Neutrophil (primary cell): ENCODE data around the gene ERI2.

ENCODE experiments used
- H3K27ac ChIP-seq: fragments of 200-600 bp; sonication (generic); 2 replicates; pipeline ENCODE4 v1.5.1; 2016; ENCODE audit warnings: mild to moderate bottlenecking, moderate library complexity
- H3K27me3 ChIP-seq: fragments of 200-600 bp; sonication (generic); 2 replicates; pipeline ENCODE4 v1.6.0; 2016; ENCODE audit warnings: mild to moderate bottlenecking
- H3K36me3 ChIP-seq: fragments of 200-600 bp; sonication (generic); 2 replicates; pipeline ENCODE4 v1.5.1; 2017
- H3K4me1 ChIP-seq, 2 experiments: fragments of 200-600 bp in 1 of 2; sonication (generic) in 1 of 2; 1 replicate in 1 of 2; 2 replicates in 1 of 2; pipeline versions ENCODE4 v1.5.1 to v1.6.1; 2013 to 2016; ENCODE audit warnings: low read depth in 1 of 2, low read length in 1 of 2, mild to moderate bottlenecking in 1 of 2, moderate library complexity in 1 of 2; ENCODE audit not compliant: control insufficient read depth in 1 of 2, insufficient read depth in 1 of 2
- H3K4me3 ChIP-seq, 2 experiments: fragments of 200-600 bp in 1 of 2; sonication (generic) in 1 of 2; 1 replicate in 1 of 2; 2 replicates in 1 of 2; pipeline ENCODE4 v1.5.1; 2013 to 2016; ENCODE audit warnings: low read depth in 1 of 2, low read length in 1 of 2, mild to moderate bottlenecking in 1 of 2, moderate library complexity in 1 of 2
- H3K9me3 ChIP-seq: fragments of 200-600 bp; sonication (generic); 2 replicates; pipeline ENCODE4 v1.5.1; 2016
- TF ChIP-seq, protein P1 (sequence below): fragments of 200-600 bp; sonication (generic); IDR thresholded peaks from 2 replicates; pipeline ENCODE4 v1.5.1; 2016; ENCODE audit warnings: antibody characterized with exemption

The ERI2 gene

DNA sequence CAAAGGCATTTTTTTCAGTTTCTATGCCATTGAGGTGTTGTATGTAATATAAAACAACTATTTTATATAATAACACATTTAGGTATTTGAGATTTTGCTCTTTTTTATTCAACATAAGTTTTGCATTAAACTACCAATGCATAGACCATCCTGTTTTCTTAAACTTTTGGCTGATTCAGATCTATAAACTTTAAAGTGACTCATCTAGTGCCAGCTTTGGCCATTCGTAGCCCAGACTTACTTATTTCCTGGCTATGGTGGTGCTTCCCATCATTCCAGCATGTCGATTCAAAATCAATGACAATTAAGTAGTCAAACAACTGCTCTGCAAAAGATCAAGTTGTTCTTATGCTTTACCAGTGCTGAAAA is 3.1 kb downstream of the ERI2 start:
- Histone ChIP-seq H3K36me3 (peaks cover 9% of the 10 kb centered on the region), H3K9me3 (no peaks in the 10 kb centered on the region), H3K4me3 (no peak overlapping the region), H3K4me1 (peaks cover 24 to 26% of the 10 kb centered on the region in 2 experiments), H3K27me3 (no peaks in the 10 kb centered on the region), H3K27ac (no peak overlapping the region)
- TF ChIP-seq, protein P1, sequence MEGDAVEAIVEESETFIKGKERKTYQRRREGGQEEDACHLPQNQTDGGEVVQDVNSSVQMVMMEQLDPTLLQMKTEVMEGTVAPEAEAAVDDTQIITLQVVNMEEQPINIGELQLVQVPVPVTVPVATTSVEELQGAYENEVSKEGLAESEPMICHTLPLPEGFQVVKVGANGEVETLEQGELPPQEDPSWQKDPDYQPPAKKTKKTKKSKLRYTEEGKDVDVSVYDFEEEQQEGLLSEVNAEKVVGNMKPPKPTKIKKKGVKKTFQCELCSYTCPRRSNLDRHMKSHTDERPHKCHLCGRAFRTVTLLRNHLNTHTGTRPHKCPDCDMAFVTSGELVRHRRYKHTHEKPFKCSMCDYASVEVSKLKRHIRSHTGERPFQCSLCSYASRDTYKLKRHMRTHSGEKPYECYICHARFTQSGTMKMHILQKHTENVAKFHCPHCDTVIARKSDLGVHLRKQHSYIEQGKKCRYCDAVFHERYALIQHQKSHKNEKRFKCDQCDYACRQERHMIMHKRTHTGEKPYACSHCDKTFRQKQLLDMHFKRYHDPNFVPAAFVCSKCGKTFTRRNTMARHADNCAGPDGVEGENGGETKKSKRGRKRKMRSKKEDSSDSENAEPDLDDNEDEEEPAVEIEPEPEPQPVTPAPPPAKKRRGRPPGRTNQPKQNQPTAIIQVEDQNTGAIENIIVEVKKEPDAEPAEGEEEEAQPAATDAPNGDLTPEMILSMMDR = no peak

DNA sequence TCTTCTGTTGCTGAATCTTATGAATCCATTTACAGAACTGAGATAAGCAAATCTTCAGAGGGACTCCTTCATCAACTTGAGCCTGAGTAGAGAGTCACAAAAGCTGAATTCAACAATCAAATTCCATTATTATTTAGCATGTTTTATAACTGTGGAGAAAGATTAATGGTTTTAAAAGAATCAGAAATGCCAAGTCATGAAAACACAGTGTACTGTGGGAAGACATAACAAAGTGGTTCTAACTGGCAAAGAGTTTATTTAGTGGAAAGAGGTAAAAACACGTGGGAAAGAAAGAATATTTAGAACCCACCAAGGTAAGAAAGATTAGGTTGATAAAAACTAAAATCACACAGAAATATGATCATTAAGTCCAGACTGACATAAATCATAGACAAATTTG is 5.0 kb downstream of the ERI2 start:
- TF ChIP-seq, protein P1 = no peak
- Histone ChIP-seq H3K4me1 (peaks cover 14% of the 10 kb centered on the region in 2 experiments), H3K27ac (no peak overlapping the region), H3K36me3 (peaks cover 25% of the 10 kb centered on the region), H3K27me3 (no peaks in the 10 kb centered on the region), H3K9me3 (no peaks in the 10 kb centered on the region), H3K4me3 (no peak overlapping the region)

DNA sequence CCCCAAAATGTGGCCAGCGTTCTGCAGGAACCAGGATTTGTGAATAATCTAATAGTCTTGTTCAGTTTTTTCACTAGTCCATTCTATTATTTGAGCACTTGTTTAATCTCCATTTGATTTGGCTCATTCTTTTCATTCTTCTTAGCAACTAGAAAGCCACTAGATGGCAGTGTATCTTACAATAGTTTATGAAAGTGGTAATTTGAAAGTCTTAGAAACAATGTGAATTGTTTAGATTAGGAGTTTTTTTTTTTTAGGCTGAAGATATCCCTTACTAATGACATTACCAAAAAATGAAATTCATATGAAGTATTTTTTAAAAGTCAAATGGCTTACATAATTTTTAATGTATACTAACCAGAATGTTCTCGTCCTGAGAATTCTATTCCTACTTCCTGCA is 6.7 kb downstream of the ERI2 start:
- H3K9me3 ChIP-seq = no peaks in the 10 kb centered on the region
- TF ChIP-seq, protein P1 = no peak
- no peak overlapping the region for H3K4me3 ChIP-seq
- H3K27me3 ChIP-seq = no peaks in the 10 kb centered on the region
- no peak overlapping the region for H3K27ac ChIP-seq
- H3K4me1 ChIP-seq = no peaks in the 10 kb centered on the region
- H3K36me3 ChIP-seq = peaks cover 34% of the 10 kb centered on the region

DNA sequence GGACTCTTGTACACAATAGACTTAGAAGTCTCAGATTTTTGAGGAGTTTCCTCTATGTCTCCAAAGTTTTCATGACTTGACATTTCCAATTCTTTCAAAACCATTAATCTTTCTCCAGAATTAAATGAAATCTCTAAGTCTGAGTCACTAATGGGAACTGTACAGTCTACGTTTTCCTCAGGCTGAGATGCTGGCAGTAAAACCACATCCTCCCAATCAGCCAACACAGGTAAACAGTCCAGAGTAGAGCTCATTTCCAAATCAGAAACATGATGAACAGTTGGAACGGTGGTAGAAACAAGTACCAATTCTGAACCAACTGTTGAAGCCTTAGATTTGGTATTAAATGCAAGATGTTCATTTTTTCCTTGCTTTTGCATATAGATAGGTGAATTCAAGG is 7.9 kb downstream of the ERI2 start:
- H3K4me1 ChIP-seq = no peaks in the 10 kb centered on the region
- H3K27me3 ChIP-seq = no peaks in the 10 kb centered on the region
- no peak overlapping the region for H3K27ac ChIP-seq
- no peaks in the 10 kb centered on the region for H3K9me3 ChIP-seq
- TF ChIP-seq, protein P1 = no peak
- H3K4me3 ChIP-seq = no peak overlapping the region
- H3K36me3 ChIP-seq = peaks cover 34% of the 10 kb centered on the region

DNA sequence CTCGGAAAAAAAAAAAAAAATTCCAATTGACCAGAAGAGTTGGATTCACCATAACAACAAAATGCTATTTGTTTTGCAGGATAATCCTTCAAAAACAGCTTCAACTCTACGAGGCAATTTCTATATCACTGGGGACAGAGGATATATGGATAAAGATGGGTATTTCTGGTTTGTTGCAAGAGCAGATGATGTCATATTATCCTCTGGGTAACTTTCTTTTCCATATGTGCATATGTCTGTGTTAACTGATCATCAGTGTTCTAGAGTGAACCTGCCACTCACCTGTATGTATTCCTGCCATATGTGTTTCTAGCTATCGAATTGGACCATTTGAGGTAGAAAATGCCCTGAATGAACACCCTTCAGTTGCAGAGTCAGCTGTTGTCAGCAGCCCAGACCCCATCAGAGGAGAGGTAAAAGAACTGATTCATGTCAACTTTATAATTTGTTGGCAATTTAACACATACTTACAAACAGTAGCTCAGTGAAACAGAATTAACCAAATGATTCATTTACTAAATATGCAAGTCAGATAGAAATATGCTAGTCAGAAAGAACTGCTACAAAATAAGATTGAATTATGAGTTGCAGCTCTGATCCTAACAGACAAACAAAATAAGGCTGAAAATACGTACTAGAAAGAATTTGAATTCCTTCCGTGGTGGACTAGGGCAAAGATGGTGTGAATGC is 14.2 kb downstream of the ERI2 start:
- peaks cover 17% of the 10 kb centered on the region for H3K36me3 ChIP-seq
- no peaks in the 10 kb centered on the region for H3K4me1 ChIP-seq
- TF ChIP-seq, protein P1 = no peak
- no peak overlapping the region for H3K4me3 ChIP-seq
- H3K27ac ChIP-seq = no peak overlapping the region
- H3K27me3 ChIP-seq = no peaks in the 10 kb centered on the region
- no peaks in the 10 kb centered on the region for H3K9me3 ChIP-seq

DNA sequence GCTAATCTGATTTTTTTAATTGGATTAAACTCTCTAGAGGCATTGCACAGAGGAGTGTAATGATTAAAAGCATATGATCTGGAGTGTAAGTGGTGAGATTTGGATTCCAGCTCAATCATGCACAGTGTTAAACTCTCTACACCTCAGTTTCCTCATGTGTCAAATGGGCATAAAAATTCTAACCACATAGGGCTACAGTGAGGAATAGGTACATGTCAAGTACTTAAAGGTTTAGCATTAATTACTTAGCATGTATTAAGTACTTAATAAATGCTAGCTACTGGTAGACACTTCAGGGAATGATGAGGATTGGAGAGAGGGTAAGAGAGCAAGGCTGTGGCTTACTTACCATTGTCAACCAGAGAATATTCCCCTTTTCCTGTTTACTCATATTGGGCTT is 17.1 kb downstream of the ERI2 start:
- no peak overlapping the region for H3K4me3 ChIP-seq
- no peaks in the 10 kb centered on the region for H3K4me1 ChIP-seq
- H3K9me3 ChIP-seq = no peaks in the 10 kb centered on the region
- H3K36me3 ChIP-seq = no peaks in the 10 kb centered on the region
- TF ChIP-seq, protein P1 = no peak
- H3K27ac ChIP-seq = no peak overlapping the region
- H3K27me3 ChIP-seq = no peaks in the 10 kb centered on the region
